Astrocyte (in vitro differentiated cells and primary cell): ENCODE data around the gene NCBP3.

Source experiments
- CTCF ChIP-seq: IDR thresholded peaks from 2 replicates; pipeline ENCODE4 v1.5.1; 2011; ENCODE audit warnings: low read depth, mild to moderate bottlenecking, inconsistent platforms, low read length, moderate library complexity; ENCODE audit not compliant: insufficient read depth
- EZH2 ChIP-seq: IDR thresholded peaks from 2 replicates; pipeline ENCODE4 v1.6.1; 2012; ENCODE audit warnings: mild to moderate bottlenecking, low read length, inconsistent platforms; ENCODE audit not compliant: insufficient read depth

GRCh38 chr17:3814361-3814760, 31.7 kb downstream of the NCBP3 start:
- no peak for TF ChIP-seq CTCF
- no peak for TF ChIP-seq EZH2
